ENCODE data around the gene NACA.
A peak's percentile ranks its signal among the peaks of the same experiment; 100 is the strongest.
"Not testable (repeated sequence)": the region's sequence is repeated elsewhere in the genome, so short reads cannot be mapped to it uniquely, and the experiment has no call there.

Gene NACA

GRCh38 chr12:56749359-56749758, 24.3 kb upstream of the NACA start:
- Histone ChIP-seq H3K79me2 (ENCODE audit: control insufficient read depth, insufficient read depth, low read length, poor library complexity) (peaks cover 3% of the 10 kb centered on the region), H4K91ac (ENCODE audit: low read depth, low read length) (no peak overlapping the region), H3K14ac (ENCODE audit: low read length) (no peak overlapping the region), H3K4me2 (ENCODE audit: low read length) (no peak overlapping the region), H3K23ac (ENCODE audit: low read length) (no peak overlapping the region), H2BK5ac (ENCODE audit: low read depth, low read length, poor library complexity) (no peak overlapping the region), H2BK12ac (ENCODE audit: low read length) (no peak overlapping the region), H2AFZ (ENCODE audit: insufficient read depth, low read length, poor library complexity) (no peak overlapping the region), H4K12ac (ENCODE audit: low read depth, low read length) (no peak overlapping the region), H2BK120ac (ENCODE audit: insufficient read depth, low read length, poor library complexity) (no peak overlapping the region), H2AK5ac (ENCODE audit: low read length) (no peak overlapping the region), H3K36me3 (ENCODE audit: control insufficient read depth in 1 of 2, insufficient read depth in 2 of 2, low read length in 2 of 2) (peaks cover 7 to 11% of the 10 kb centered on the region in 2 experiments), H3K9me3 (ENCODE audit: insufficient read depth, low read depth, low read length) (peaks cover 2% of the 10 kb centered on the region), H3K27ac (ENCODE audit: low read depth, low read length) (no peak overlapping the region), H3K79me1 (ENCODE audit: low read length) (peaks cover 5% of the 10 kb centered on the region), H3K4me3 (ENCODE audit: low read depth, low read length) (no peak overlapping the region), H3K9ac (ENCODE audit: low read length) (no peak overlapping the region), H3K18ac (ENCODE audit: low read length) (no peak overlapping the region), H4K8ac (ENCODE audit: low read depth, low read length) (no peak overlapping the region), H3K27me3 (ENCODE audit: insufficient read depth, low read length) (no peaks in the 10 kb centered on the region), H3K4ac (ENCODE audit: low read depth, low read length) (no peak overlapping the region), H3K4me1 (ENCODE audit: control insufficient read depth in 1 of 2, insufficient read depth in 2 of 2, low read length in 2 of 2) (no peaks in the 10 kb centered on the region)
- no peak for DNase-seq
- no CpG with 5 or more reads among the region's 2 CpGs for WGBS (ENCODE audit: extremely low coverage, insufficient coverage, insufficient read length)

GRCh38 chr12:56728139-56728861, 3.2 kb upstream of the NACA start:
- Histone ChIP-seq H3K9me3 (ENCODE audit: insufficient read depth, low read depth, low read length) (no peaks in the 10 kb centered on the region), H3K9ac (ENCODE audit: low read length) (no peak overlapping the region), H3K14ac (ENCODE audit: low read length) (no peak overlapping the region), H2BK12ac (ENCODE audit: low read length) (no peak overlapping the region), H4K12ac (ENCODE audit: low read depth, low read length) (no peak overlapping the region), H3K79me1 (ENCODE audit: low read length) (peaks cover 7% of the 10 kb centered on the region), H3K27me3 (ENCODE audit: insufficient read depth, low read length) (no peaks in the 10 kb centered on the region), H3K23ac (ENCODE audit: low read length) (no peak overlapping the region), H3K79me2 (ENCODE audit: control insufficient read depth, insufficient read depth, low read length, poor library complexity) (peaks cover 13% of the 10 kb centered on the region), H3K4me1 (ENCODE audit: control insufficient read depth in 1 of 2, insufficient read depth in 2 of 2, low read length in 2 of 2) (no peaks in the 10 kb centered on the region), H2BK120ac (ENCODE audit: insufficient read depth, low read length, poor library complexity) (no peak overlapping the region), H3K4me2 (ENCODE audit: low read length) (no peak overlapping the region), H3K4me3 (ENCODE audit: low read depth, low read length) (no peak overlapping the region), H3K18ac (ENCODE audit: low read length) (no peak overlapping the region), H4K91ac (ENCODE audit: low read depth, low read length) (no peak overlapping the region), H2AK5ac (ENCODE audit: low read length) (no peak overlapping the region), H2AFZ (ENCODE audit: insufficient read depth, low read length, poor library complexity) (no peak overlapping the region), H3K36me3 (ENCODE audit: control insufficient read depth in 1 of 2, insufficient read depth in 2 of 2, low read length in 2 of 2) (peaks cover 5 to 6% of the 10 kb centered on the region in 2 experiments), H4K8ac (ENCODE audit: low read depth, low read length) (no peak overlapping the region), H3K4ac (ENCODE audit: low read depth, low read length) (no peak overlapping the region), H3K27ac (ENCODE audit: low read depth, low read length) (no peak overlapping the region), H2BK5ac (ENCODE audit: low read depth, low read length, poor library complexity) (no peak overlapping the region)
- no CpG with 5 or more reads among the region's 11 CpGs for WGBS (ENCODE audit: extremely low coverage, insufficient coverage, insufficient read length)
- DNase-seq = no peak

- H3K18ac ChIP-seq (ENCODE audit: low read length); H3K27me3 ChIP-seq (ENCODE audit: insufficient read depth, low read length); H4K91ac ChIP-seq (ENCODE audit: low read depth, low read length); H2BK120ac ChIP-seq (ENCODE audit: insufficient read depth, low read length, poor library complexity); H2AFZ ChIP-seq (ENCODE audit: insufficient read depth, low read length, poor library complexity); H3K23ac ChIP-seq (ENCODE audit: low read length); H3K4ac ChIP-seq (ENCODE audit: low read depth, low read length); H2AK5ac ChIP-seq (ENCODE audit: low read length); H3K27ac ChIP-seq (ENCODE audit: low read depth, low read length); H3K4me3 ChIP-seq (ENCODE audit: low read depth, low read length); DNase-seq; H3K4me2 ChIP-seq (ENCODE audit: low read length); H4K12ac ChIP-seq (ENCODE audit: low read depth, low read length); H3K79me1 ChIP-seq (ENCODE audit: low read length); H3K9ac ChIP-seq (ENCODE audit: low read length); H3K9me3 ChIP-seq (ENCODE audit: insufficient read depth, low read depth, low read length); H2BK5ac ChIP-seq (ENCODE audit: low read depth, low read length, poor library complexity); H3K14ac ChIP-seq (ENCODE audit: low read length); H4K8ac ChIP-seq (ENCODE audit: low read depth, low read length); H3K36me3 ChIP-seq (ENCODE audit: control insufficient read depth in 1 of 2, insufficient read depth in 2 of 2, low read length in 2 of 2): not testable (repeated sequence)
- Histone ChIP-seq H2BK12ac (ENCODE audit: low read length) (peak overlapping the region; percentile 27), H3K79me2 (ENCODE audit: control insufficient read depth, insufficient read depth, low read length, poor library complexity) (peaks cover 18% of the 10 kb centered on the region), H3K4me1 (ENCODE audit: control insufficient read depth in 1 of 2, insufficient read depth in 2 of 2, low read length in 2 of 2) (peaks cover 7 to 11% of the 10 kb centered on the region in 2 experiments)
- WGBS (ENCODE audit: extremely low coverage, insufficient coverage, insufficient read length) = no CpG with 5 or more reads among the region's 15 CpGs
Observed at GRCh38 chr12:56726196-56726675, 1.1 kb upstream of the NACA start.

GRCh38 chr12:56725723-56726102, 614 bp upstream of the NACA start:
- no peak overlapping the region for H4K12ac ChIP-seq (ENCODE audit: low read depth, low read length)
- peak overlapping the region; percentile 44 for H3K27ac ChIP-seq (ENCODE audit: low read depth, low read length)
- H3K79me1 ChIP-seq (ENCODE audit: low read length) = peaks cover 14% of the 10 kb centered on the region
- no peak overlapping the region for H3K14ac ChIP-seq (ENCODE audit: low read length)
- H3K9ac ChIP-seq (ENCODE audit: low read length) = peak overlapping the region; percentile 56
- no peak overlapping the region for H2BK5ac ChIP-seq (ENCODE audit: low read depth, low read length, poor library complexity)
- no peaks in the 10 kb centered on the region for H3K9me3 ChIP-seq (ENCODE audit: insufficient read depth, low read depth, low read length)
- no peak overlapping the region for H4K91ac ChIP-seq (ENCODE audit: low read depth, low read length)
- peaks cover 12 to 16% of the 10 kb centered on the region in 2 experiments for H3K4me1 ChIP-seq (ENCODE audit: control insufficient read depth in 1 of 2, insufficient read depth in 2 of 2, low read length in 2 of 2)
- peaks cover 23% of the 10 kb centered on the region for H3K79me2 ChIP-seq (ENCODE audit: control insufficient read depth, insufficient read depth, low read length, poor library complexity)
- peak overlapping the region; percentile 23 for H4K8ac ChIP-seq (ENCODE audit: low read depth, low read length)
- H3K36me3 ChIP-seq (ENCODE audit: control insufficient read depth in 1 of 2, insufficient read depth in 2 of 2, low read length in 2 of 2) = peaks cover 7 to 10% of the 10 kb centered on the region in 2 experiments
- no peak overlapping the region for H3K4ac ChIP-seq (ENCODE audit: low read depth, low read length)
- no peak overlapping the region for H2BK120ac ChIP-seq (ENCODE audit: insufficient read depth, low read length, poor library complexity)
- H3K4me3 ChIP-seq (ENCODE audit: low read depth, low read length) = no peak overlapping the region
- no peak overlapping the region for H3K23ac ChIP-seq (ENCODE audit: low read length)
- H3K18ac ChIP-seq (ENCODE audit: low read length) = no peak overlapping the region
- H2AK5ac ChIP-seq (ENCODE audit: low read length) = no peak overlapping the region
- peak overlapping the region; percentile 20 for H2AFZ ChIP-seq (ENCODE audit: insufficient read depth, low read length, poor library complexity)
- DNase-seq = no peak
- WGBS (ENCODE audit: extremely low coverage, insufficient coverage, insufficient read length) = no CpG with 5 or more reads among the region's 7 CpGs
- H3K4me2 ChIP-seq (ENCODE audit: low read length) = peak overlapping the region; percentile 59
- H2BK12ac ChIP-seq (ENCODE audit: low read length) = no peak overlapping the region
- no peaks in the 10 kb centered on the region for H3K27me3 ChIP-seq (ENCODE audit: insufficient read depth, low read length)
